RWPE2 (cell line): ENCODE data around the gene ECI1.

Source experiments
- ATAC-seq: fragments of 200-7000 bp; cut with Tn5 transposase; 3 replicates; pipeline ENCODE4 v1.9.1; 2021; ENCODE audit warnings: low read depth
- DNase-seq: peaks from one replicate; pipeline ENCODE4 v3.0.0-alpha.2; 2020; ENCODE audit warnings: low spot score
- H3K27ac ChIP-seq: fragments of 450-650 bp; 2 replicates; pipeline ENCODE4 v1.5.1; 2017; ENCODE audit warnings: mild to moderate bottlenecking; ENCODE audit not compliant: poor library complexity, severe bottlenecking
- H3K27me3 ChIP-seq: fragments of 250-450 bp; sonication (Bioruptor Pico); 2 replicates; pipeline ENCODE4 v1.5.1; 2021; ENCODE audit warnings: mild to moderate bottlenecking, moderate library complexity; ENCODE audit not compliant: insufficient read depth, poor library complexity, severe bottlenecking
- H3K36me3 ChIP-seq: fragments of 250-450 bp; sonication (Bioruptor Pico); 2 replicates; pipeline ENCODE4 v1.5.1; 2020; ENCODE audit warnings: low read depth, mild to moderate bottlenecking, moderate library complexity
- H3K4me1 ChIP-seq: fragments of 250-450 bp; sonication (Bioruptor Pico); 2 replicates; pipeline ENCODE4 v1.5.1; 2021; ENCODE audit warnings: mild to moderate bottlenecking, moderate library complexity; ENCODE audit not compliant: insufficient read depth, poor library complexity, severe bottlenecking
- H3K4me3 ChIP-seq: fragments of 250-450 bp; sonication (Bioruptor Pico); 2 replicates; pipeline ENCODE4 v1.5.1; 2021; ENCODE audit warnings: mild to moderate bottlenecking, moderate library complexity; ENCODE audit not compliant: severe bottlenecking
- H3K9me3 ChIP-seq: fragments of 250-450 bp; sonication (Bioruptor Pico); 2 replicates; pipeline ENCODE4 v1.5.1; 2021; ENCODE audit warnings: mild to moderate bottlenecking, moderate library complexity; ENCODE audit not compliant: severe bottlenecking
- CTCF ChIP-seq: fragments of 450-650 bp; IDR thresholded peaks from one replicate; pipeline ENCODE4 v1.5.1; 2017; ENCODE audit warnings: mild to moderate bottlenecking, moderate library complexity; ENCODE audit not compliant: poor library complexity, severe bottlenecking

The ECI1 gene

GRCh38 chr16:2226918-2227317, 24.5 kb downstream of the ECI1 start:
- DNase-seq = no peak
- peaks cover 15% of the 10 kb centered on the region for H3K36me3 ChIP-seq
- no peak overlapping the region for H3K27ac ChIP-seq
- ATAC-seq = no peak
- H3K9me3 ChIP-seq = no peaks in the 10 kb centered on the region
- H3K4me1 ChIP-seq = no peaks in the 10 kb centered on the region
- H3K4me3 ChIP-seq = no peak overlapping the region
- TF ChIP-seq CTCF = no peak
- H3K27me3 ChIP-seq = no peaks in the 10 kb centered on the region

GRCh38 chr16:2226245-2226793, 25.1 kb downstream of the ECI1 start:
- Histone ChIP-seq H3K9me3 (no peaks in the 10 kb centered on the region), H3K4me1 (no peaks in the 10 kb centered on the region), H3K27me3 (no peaks in the 10 kb centered on the region), H3K4me3 (no peak overlapping the region), H3K36me3 (peaks cover 15% of the 10 kb centered on the region), H3K27ac (peak overlapping the region; percentile 9)
- DNase-seq = no peak
- no peak for TF ChIP-seq CTCF
- no peak for ATAC-seq

DNA sequence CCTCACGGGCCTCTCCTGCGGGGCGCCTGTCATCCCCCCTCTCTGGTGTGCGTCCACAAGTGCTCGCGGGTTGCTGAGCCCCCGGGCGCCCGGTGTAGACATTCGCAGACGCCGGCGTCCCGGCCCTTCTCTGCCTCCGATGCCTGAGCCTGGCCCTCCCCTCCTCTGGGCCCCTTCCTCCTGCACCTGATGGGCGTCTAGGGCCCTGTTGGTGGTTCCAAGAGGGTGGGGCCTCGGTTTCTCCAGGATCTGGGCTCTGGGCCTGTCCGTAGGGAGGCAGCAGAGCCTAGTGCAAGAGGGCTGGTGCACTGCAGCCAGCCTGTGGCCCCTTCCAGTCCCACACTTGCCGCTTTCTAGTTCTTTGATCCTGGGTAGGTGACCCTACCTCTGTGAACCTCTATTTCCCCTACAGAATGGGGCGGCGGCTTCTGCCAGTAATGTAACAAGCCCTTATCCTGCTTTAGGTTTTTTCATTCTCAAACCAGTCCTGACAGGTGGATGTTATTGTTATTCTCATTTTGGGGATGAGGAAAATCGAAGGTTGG, 27.4 kb downstream of the ECI1 start:
- ATAC-seq = peak; percentile 44
- Histone ChIP-seq H3K4me1 (no peaks in the 10 kb centered on the region), H3K4me3 (peak overlapping the region; percentile 85), H3K36me3 (peaks cover 8% of the 10 kb centered on the region), H3K27me3 (no peaks in the 10 kb centered on the region), H3K27ac (peak overlapping the region; percentile 68), H3K9me3 (no peaks in the 10 kb centered on the region)
- TF ChIP-seq CTCF = peak; percentile 42
- peak; percentile 72 for DNase-seq

DNA sequence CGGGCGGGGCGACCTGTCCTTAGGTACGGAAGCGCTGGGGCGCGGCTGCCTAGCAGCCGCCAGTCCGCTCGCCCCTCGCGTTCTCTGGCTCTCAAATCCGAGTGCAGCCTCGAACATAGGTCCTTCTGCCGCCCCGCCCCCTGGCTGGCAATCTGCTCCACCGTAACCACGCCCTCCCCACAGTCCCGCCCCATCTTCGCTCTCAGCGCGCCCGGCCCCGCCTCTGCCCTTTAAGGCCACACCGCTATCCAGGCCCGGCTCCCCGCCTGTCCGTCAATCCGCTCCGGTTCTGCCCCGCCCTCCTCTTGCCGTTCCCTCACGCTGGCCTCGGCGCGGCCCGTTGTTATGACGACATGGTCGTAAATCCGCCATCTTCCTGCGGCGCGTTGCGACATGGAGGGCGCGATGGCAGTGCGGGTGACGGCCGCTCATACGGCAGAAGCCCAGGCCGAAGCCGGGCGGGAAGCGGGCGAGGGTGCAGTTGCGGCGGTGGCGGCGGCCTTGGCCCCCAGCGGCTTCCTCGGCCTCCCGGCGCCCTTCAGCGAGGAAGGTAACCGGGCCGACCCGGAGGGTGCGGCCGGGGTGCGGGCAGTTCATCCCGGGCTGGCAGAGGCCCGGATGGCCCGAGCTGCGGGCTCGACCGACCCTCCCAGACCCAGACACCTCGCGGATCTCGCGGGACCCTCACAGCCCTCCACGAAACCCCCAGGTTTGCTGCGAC, 28.0 kb downstream of the ECI1 start, which contains the start of gene E4F1:
Gene E4F1 (plus strand): TSS at position 371 of the 721 bp plus-strand sequence. CDS start 23 bp downstream, at position 394.
- DNase-seq = peak; percentile 100
- Histone ChIP-seq H3K4me3 (peak within 1 kb of the TSS; percentile 85), H3K27ac (peak within 1 kb of the TSS; percentile 68), H3K4me1 (no peaks in the 10 kb centered on the region), H3K36me3 (peaks cover 2% of the 10 kb centered on the region), H3K9me3 (no peaks in the 10 kb centered on the region), H3K27me3 (no peaks in the 10 kb centered on the region)
- ATAC-seq = peak; percentile 93
- TF ChIP-seq CTCF = no peak
